Regular cardiac myocyte (primary cell): ENCODE measurements around the gene APCDD1L. TPM values are rescaled to one million over a fixed set of nuclear protein-coding genes. Genes with fewer than 3 reads are reported as not detected.

Source experiments
- total RNA-seq: library from RNA; depleted of rRNA; stranded (reverse); fragments of >200 nt; gene quantifications from 2 replicates; pipeline ENCODE4 v1.2.3, GENCODE V29; 2014

Gene APCDD1L
- 7.3 and 9.0 TPM in 2 replicates for total RNA-seq

GRCh38 chr20:58515233-58516212 lies at the start of gene APCDD1L:
APCDD1L (minus strand) TSS chr20:58515399; CDS start chr20:58514707, 692 bp downstream.

Other genes starting within 250 kb of the APCDD1L start
- gene RAB22A, start 205.7 kb downstream of the APCDD1L start, total RNA-seq: 13.8 and 17.3 TPM in 2 replicates
- gene VAPB, start 126.2 kb downstream of the APCDD1L start, total RNA-seq: 10.4 and 11.1 TPM in 2 replicates
- gene STX16, start 135.9 kb upstream of the APCDD1L start, total RNA-seq: 37.2 and 47.7 TPM in 2 replicates
- gene NPEPL1, start 177.4 kb upstream of the APCDD1L start, total RNA-seq: 19.7 and 21.4 TPM in 2 replicates